NCI-H187 (cell line): ENCODE data around the gene LAIR1.

ENCODE experiments used
- DNase-seq, 2 experiments: peaks; one replicate each; lab custom pipeline; 2025; lab: John Stamatoyannopoulos, UW

The LAIR1 gene

GRCh38 chr19:54317108-54317964 lies 47.4 kb downstream of the LAIR1 start:
- no peak for DNase-seq

- DNase-seq, result no peak
Observed at GRCh38 chr19:54316746-54317107, 48.0 kb downstream of the LAIR1 start.

GRCh38 chr19:54315956-54316355 lies 48.8 kb downstream of the LAIR1 start:
- DNase-seq, result no peak

- no peak for DNase-seq
Observed at GRCh38 chr19:54312436-54313377, 52.0 kb downstream of the LAIR1 start, which contains the start of gene LILRA5. Gene LILRA5 (minus strand): TSS chr19:54313166. CDS start chr19:54313019, 147 bp downstream.

- no peak for DNase-seq
Observed at GRCh38 chr19:54312011-54312410, 52.7 kb downstream of the LAIR1 start.

GRCh38 chr19:54311486-54311885 lies 53.2 kb downstream of the LAIR1 start:
- no peak for DNase-seq

- DNase-seq, result no peak
Observed at GRCh38 chr19:54310543-54310942, 54.2 kb downstream of the LAIR1 start.

GRCh38 chr19:54309811-54310210 lies 54.9 kb downstream of the LAIR1 start:
- DNase-seq, result no peak

- DNase-seq, result no peak
Observed at GRCh38 chr19:54307389-54308020, 57.2 kb downstream of the LAIR1 start.

GRCh38 chr19:54305141-54305540 lies 59.6 kb downstream of the LAIR1 start:
- no peak for DNase-seq

GRCh38 chr19:54302257-54302656 lies 62.5 kb downstream of the LAIR1 start:
- DNase-seq, result no peak
